GM20431 (cell line): Measurements from ENCODE around the gene ADAMTSL1.

Source experiments
- in situ Hi-C: fragments of 300-500 bp; cut with MseI, MboI; formaldehyde crosslinking; loops from one replicate; pipeline ENCODE4 v1.15.0; 2020; ENCODE audit warnings: low sequenced_read_pairs; ENCODE audit not compliant: unreplicated experiment

ADAMTSL1 gene

DNA sequence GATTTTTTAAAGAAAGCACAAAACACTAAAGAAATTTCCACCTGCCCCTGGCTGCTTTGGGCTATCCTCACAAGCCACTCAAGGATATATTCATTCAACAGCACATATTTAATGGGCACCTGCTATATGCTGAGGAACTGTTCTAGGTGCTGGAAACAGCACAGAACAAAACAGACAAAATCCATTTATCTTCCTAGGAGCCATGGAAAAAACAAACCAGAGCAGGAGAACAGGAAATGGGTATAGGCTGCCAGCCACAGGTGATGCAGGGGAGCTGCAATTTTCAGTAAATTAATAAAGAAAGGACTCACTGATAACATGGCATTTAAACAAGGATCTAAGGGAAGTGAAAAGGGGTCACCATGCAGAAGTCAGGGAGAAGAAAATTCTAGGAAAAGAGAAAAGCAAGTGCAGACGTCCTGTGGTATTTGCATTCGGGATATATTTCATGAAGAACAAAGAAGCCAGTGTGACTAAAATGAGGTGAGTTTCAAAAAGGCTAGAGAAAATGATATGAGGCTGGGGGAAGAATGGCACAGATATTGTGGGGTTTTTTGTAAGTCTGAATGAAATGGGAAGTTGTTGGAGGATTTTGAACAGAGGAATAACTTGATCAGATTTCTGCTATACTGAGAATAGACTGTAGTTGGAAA lies 152.2 kb downstream of the ADAMTSL1 start:
- in situ Hi-C loops = no loop called here

DNA sequence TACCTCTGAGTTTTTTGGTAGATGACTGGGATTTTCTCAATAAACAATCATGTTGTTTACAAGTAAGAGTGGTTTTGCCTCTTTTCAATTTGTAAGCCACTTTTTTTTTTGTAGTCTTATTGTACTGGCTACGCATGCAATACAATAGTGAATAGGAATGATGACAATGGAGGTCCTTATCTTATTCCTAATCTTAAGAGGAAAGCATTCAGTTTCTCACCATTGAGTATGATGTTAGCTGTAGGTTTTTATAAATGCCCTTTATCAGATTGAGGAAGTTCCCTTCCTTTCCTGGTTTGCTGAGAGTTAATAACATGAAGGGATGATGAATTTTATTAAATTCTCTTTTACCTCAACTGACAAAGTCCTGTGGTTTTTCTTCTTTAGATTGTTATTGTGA lies 155.2 kb downstream of the ADAMTSL1 start:
- in situ Hi-C loops = no loop called here

DNA sequence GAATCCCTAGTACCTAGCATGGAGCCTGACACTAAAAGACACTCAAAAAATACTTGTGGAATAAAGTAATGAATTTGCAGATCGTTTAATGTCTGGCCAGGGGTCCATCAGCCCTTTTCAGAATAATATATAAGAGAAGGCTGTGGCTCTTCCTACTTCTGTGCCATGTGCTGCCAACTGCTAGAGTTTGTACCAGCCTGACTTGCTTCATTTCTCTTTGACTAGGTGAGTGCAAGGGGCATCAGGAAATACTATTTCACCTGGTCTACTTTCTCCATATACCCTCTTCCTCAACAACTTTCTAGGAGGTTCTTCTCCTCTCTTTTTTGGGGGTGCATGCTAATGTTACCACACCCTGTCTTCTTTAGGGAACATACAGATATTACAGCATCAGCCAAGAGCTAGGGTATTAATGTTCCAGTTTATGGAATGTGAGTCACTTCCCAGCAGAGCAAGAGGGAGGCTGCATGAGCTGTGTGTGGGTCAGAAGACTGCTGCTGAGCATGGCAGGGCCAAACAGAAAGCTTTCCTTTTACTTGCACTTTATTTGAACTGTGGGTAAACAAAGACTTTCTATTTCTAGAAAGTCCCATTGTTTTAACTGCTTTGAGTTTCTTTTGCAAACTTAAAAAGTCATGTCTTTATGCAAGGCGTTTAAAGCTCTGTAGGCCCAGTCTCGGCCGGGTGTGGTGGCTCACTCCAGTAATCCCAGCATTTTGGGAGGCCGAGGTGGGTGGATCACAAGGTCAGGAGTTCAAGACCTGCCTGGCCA lies 158.9 kb downstream of the ADAMTSL1 start:
- in situ Hi-C loops = no loop called here

DNA sequence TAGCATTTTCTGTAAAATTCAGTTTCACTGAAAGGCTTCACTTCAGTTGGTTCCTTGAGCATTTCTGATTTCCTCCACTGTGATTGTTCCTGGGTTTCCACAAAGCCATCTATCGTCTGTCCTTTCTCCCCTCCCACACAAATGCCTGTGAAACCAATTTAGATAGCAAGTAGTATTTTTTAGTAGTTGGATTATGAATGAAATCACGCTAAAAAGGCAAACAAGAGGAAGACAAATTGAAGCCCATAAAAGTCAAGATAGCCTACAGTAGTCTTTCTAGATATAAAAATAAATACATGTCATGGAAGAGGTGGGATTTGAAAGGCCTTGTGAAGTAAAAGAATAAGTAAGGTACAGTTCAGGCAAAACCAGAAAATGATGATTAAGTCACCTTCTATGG lies 162.8 kb downstream of the ADAMTSL1 start:
- in situ Hi-C loops = no loop called here

DNA sequence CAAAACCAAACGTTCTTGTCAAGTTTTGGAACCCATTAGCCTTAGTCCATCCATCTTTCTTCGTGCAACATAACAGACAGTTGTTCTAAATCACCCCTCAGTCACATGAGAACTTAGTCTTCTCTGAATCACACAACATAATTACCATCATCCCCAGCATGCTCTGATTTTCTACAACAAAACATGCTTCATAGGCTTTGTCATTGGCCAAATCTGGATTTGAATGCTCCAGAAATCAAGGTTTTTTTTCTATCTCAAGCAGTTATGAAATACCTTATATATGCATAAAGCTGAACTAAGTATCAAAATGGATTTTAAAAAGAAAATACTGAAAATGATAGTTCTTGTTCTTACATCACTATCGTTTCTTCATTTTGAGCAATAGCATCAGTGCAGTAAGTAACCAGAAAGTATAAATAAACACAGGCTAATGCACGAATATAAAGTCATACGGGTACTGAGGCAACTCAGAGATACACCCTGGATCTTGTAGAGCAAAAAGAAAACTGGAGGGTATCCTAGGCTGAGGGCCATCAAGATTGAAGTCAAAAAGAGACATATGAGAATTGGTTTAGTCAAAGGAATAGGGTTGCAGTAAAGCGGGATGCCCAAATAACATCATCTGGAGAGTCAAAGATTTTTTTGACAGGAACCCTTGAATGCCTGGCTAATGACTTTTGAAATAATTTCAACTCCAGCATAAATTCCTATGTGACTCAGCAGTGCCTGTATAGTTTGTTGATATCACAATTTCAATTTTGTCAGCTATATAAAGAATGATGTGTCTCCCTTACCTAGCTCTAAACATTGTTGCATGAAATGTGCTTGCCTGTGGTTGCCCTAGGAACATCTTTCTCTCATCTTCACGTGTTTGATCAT lies 164.7 kb downstream of the ADAMTSL1 start:
- in situ Hi-C loops = no loop called here

DNA sequence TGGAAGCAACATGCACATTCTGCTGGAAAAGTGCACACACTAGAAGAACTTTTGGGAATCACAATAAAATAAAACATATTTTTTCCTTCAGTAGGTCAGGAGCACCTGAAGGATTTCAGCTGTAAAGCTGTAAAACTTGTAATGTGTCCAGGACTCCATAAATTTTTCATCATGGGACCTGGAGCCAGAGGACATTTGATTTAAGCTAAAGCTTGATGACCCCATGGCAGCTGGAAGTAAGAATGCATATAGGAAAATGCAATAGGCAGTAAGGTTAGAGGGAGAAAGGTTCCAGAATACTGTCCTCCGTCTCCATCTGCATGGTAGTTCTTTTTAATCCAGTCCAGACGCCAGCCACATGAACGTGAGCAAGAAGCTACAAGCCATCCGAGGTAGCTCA lies 166.0 kb downstream of the ADAMTSL1 start:
- in situ Hi-C loops = no loop called here

DNA sequence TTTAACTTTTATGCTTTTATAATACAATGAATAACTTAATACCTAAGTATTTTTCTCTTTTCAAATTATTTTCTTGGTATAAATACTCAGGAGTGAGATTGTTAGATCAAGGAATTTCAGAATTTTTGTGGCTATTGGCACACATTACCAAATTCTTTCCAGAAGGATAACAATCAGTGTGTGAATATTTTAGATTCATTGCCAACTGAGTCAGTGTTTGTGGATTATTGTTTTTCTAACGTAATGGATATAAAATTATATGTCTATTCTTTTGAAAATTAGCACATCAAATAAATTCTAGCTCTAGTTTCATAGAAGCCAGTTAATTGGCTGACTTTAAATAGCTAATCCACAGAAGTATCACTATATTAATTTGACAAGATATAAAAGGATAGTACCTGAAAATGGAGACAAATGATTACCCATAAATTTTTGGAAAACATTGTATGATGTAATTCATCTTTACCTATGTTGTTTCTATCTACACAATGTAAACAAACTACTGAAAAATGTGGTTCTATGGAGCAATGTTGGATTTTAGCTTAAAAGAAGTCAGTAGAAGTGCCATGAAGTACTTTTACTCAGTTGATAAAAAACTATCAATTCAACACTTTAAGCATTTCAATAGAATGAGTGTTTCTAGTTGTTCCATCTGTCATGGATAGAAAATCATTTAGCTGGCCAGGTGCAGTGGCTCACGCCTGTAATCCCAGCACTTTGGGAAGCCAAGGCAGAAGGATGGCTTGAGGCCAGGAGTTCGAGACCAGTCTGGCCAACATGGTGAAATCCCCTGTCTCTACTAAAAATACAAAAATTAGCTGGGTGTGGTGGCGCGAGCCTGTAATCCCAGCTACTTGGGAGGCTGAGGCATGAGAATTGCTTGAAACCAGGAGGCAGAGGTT lies 185.1 kb downstream of the ADAMTSL1 start:
- in situ Hi-C loops = no loop called here

DNA sequence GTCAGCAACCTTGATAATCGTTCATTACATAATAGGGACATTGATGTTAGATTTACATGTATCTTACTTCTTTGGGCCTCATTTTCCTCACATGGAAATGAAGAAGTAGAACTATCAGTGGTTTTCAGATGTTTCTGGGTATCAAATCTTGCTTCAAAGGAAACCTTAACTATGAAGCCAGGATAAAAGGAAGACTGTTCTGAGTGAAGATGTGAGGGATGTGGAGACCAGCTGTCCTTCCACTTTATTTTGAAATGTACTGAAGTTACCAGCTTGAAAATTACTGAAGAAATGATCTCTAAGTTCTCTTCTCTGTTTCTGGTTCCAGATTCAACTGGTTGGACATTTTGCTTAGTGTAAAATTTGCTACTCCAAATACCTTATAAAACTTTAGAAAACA lies 186.0 kb downstream of the ADAMTSL1 start:
- in situ Hi-C loops = no loop called here

DNA sequence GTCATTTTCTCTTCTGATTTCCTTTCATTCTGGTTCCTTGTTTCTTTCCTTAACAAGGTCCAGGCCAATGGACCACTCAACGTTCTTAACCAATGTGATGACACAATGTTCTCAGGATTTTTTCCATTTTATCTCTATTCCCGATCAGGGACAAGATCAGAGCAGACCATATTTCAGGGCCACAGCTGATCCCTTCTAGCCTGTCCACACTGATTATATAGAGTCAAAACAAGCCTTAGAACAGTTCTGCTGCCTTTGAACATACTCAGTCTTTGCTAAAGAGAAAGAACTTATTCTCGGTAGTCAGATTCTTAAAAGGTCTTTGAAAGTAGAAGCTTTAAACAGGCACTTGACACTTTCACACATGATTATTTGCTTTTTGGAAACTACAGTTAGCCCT lies 188.4 kb downstream of the ADAMTSL1 start:
- in situ Hi-C loops = no loop called here

DNA sequence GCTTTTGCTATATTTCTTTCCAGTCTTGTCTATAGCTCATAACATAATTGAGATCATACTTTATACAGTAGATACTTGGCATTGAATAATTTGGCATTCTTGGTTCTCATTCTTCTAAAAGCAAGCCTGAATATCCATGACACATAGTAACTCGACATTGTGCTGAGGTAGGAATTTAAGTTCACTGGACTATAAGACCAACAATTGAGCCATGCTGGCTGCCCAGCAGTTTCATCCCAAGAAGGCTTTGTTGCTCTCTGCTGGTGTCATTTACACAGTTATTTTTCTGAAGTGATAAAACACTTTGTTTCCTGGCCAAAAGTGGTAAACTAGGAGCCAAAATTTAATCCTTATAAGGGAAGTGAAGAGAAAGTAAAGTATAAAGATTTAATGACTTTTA lies 192.0 kb downstream of the ADAMTSL1 start:
- in situ Hi-C loops = no loop called here

DNA sequence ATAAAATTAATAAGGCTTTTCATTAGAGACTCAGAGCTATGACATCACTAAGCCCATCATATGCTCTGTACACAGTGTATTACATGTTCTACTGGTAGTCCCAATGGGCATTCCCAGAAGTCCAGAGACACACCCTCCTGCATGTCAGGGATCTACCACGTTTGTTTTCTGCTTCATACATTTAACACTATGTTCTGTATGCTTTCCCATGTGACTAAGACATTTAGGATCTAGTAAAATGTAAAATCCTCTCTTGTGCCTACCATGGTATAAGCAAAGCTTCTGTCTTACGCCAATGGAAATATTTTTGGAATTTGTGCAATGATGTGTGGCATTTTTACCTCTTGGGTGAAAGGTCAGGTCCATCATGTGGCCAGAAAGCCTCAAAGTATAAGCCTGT lies 192.4 kb downstream of the ADAMTSL1 start:
- in situ Hi-C loops = no loop called here

DNA sequence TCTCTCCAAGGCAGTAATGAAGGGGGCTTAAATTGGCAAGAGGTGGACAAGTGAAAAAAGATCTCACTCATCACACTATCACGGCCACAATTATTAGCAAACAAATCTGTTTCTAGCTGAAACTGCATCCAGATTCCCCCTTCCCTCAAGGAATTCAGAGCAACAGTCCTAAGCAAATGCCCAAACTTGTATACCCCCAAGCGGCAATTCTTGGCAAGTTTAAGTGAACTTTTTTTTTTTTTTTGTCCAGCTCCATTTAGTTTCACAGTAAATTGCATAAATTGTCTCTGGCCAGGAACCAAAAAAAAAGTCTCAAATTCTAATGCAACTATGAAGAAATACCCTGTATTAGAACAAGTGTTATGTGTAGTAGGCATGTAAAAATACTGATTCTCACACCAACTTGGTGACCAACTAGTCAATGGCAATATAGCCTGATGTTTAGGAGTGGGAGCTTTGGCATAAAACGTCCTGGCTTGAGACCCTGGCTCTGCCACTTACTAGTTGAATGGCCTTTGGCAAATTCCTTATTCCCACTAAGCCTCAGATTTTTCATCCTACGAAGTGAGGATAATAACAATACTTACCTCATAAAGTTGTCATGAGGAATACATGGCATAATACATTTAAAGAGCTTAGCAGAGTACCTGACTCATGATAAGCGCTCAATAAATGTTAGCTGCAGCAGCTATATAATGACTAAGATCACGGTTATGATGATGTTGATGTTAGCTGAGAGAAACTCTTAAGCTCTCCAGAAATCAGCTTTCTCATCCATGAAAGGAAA lies 193.2 kb downstream of the ADAMTSL1 start:
- in situ Hi-C loops = no loop called here

DNA sequence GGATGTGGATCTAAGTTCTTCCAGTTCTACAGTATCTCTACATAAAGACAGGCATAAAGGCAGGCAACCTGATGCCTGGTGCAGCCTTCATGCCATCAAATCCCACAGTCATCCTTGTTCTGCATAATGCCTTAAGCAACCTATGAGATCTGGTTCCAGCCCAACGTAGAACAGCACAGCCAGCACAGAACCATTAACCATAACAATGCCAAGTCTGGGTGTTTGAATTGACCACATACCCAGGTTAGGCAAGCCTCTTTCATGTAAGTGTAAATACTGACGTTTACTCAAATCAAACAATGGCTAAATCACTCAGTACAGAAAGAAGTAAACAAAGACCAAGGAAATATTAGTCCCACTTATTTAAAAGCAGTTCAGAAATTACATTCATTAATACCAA lies 195.0 kb downstream of the ADAMTSL1 start:
- in situ Hi-C loops = no loop called here

DNA sequence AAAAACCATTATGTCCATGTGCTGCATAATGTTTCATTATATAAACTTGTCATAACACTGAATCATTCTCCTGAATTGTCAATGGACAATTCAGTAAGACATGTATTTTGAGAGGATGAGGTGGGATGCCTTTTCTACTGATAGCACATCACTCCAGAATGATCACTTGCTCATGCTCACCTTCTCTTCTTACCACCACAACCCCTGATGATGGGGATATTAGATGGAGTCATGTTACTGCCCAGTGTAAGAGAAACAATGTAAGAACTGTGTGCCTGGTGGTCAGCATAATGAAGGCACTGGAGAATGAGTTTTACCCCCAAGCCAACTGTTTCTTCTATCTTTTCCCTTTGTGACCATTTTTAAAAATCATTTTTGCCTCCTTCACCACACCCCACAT lies 198.8 kb downstream of the ADAMTSL1 start:
- in situ Hi-C loops = no loop called here

DNA sequence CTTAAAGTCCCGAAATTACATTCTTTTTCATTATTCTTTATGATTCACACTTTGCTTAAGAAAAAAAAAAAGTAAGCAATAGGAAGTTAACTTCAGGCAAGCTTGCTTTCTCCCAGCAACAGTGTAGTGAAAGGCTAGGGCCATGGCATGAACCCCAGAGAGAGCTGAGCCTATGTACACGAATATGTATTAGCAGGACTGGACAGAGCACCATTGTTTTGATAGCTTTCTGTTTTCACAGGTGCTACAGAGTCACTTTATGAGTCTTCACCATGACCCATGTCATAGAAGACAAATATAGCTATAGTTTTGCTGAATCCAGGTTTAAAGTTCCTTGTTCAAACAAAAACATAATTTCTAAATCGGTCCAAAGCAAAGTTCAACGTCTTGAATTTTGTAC lies 199.2 kb downstream of the ADAMTSL1 start:
- in situ Hi-C loops = no loop called here

DNA sequence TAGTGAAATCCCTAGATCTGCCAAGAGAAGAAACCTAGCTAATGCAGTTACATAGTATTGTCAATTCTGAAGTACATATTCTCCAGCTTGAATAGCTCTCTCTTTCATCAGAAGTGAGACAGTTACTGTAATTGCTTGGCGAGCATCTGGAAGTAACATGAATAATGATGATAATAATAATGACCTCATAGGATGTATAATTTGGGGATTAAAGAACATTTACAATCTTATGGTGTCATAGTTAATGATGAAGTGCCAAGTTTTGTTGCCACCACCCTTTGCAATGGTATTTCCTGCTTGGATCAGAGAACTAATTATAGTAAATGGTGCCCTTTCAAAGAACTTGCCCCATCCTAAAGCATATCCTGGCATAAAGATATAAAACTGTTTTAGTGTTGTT lies 201.4 kb downstream of the ADAMTSL1 start:
- in situ Hi-C loops = no loop called here

DNA sequence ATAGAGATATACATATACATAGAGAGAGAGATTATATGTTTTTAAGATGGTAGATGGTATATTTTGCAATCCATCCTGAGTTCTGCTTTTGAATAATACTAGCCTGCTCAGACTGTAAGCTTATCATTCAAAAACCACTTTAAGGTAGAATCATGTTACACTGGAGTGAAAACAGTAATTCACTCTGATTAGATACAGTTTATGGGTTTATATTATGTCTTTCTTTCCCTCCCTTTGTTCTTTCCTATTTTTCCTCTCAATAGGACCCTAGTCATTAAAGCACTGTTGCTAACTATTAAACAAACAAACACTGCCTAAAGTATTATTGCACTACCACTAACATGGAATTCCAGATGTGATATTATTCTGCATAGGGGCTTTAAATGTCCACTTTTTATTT lies 202.0 kb downstream of the ADAMTSL1 start:
- in situ Hi-C loops = no loop called here

DNA sequence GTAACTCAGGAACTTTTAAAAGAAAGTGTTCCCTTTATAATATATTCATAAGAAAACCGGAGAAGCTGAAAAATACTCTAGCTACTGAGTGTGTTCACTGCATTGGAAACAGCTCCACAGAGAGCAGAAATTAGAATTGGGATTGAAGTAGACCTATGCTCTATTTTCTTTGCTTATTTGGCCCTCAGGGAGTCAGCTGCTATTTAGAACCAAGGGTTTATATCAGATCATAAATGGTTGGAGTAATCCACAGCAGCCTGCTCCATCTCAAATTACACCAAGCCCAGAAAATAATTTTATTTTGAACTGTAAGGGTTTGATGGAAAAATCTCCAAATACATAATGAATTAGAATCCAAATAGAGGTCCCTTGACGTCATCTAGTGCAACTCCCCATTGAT lies 202.6 kb downstream of the ADAMTSL1 start:
- in situ Hi-C loops = no loop called here
